DMS53 (cell line): Measurements from ENCODE around the gene VANGL2.

ENCODE experiments used
- DNase-seq: peaks from one replicate; lab custom pipeline; 2025; lab: John Stamatoyannopoulos, UW

Gene VANGL2

DNA sequence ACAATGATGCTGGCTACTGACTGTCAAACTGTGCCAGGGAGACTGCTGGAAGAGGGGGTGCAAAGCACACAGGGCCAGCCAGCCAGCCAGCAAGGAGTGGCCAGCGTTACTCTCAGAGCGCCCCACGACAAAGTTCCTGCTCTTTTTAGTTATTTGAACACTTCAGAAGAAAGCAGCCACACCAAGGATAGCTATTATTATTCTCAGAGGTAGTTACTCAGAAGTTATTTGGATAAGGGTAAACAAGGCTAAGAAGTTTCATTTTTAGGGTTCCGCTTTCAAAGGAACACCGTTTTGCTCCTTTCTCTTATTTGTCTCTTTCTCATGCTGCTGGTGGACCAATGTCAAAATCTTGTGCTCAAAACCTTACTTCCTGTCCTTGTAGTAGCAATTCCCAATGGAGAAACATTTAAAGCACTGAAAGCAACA, 59.9 kb downstream of the VANGL2 start:
- no peak for DNase-seq

DNA sequence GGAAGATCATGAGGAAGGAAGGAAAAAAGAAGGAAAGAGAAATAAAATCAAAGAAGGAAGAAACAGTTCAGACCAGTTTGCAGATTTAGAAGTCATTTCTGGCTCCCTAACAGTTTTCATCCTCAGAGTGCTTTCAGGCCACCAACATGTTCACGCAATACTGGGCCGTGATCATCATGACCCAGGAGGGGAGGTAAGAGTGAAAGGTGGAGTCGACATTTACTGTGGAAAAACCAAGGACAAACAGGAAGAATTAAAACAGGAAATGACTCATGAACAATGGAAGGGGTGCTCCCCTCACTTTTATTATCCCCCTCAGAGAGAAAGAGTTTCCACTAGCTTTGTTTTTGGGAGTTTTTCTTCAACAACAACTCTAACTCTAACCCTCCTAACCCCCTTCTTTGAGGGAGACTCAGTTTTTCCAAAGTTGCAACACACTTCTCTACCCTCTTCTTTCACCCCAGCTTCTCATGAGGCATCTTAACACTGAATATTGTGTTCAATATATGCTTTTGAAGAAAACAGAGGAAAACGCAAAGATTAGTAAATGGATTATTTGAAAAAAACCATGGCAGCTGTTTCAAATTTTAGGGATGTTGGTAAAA, 60.4 kb downstream of the VANGL2 start:
- peak; percentile 25 for DNase-seq

DNA sequence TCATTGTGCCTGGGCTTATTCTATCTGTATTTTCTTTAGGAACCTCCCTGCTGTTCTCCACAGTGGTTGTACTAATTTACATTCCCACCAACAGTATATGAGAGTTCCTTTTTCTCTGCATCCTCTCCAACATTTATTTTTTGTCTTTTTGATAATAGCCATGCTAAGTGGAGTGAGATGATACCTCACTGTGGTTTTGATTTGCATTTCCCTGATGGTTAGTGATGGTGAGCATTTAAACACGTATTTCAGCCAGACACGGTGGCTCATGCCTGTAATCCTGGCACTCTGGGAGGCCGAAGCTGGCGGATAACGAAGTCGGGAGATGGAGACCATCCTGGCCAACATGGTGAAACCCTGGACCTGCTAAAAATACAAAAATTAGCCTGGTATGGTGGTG, 64.8 kb downstream of the VANGL2 start:
- DNase-seq = no peak

GRCh38 chr1:160466961-160467360, 66.6 kb downstream of the VANGL2 start:
- DNase-seq = no peak

GRCh38 chr1:160467576-160467975, 67.2 kb downstream of the VANGL2 start:
- DNase-seq = no peak

GRCh38 chr1:160471253-160471652, 70.9 kb downstream of the VANGL2 start:
- DNase-seq = no peak

DNA sequence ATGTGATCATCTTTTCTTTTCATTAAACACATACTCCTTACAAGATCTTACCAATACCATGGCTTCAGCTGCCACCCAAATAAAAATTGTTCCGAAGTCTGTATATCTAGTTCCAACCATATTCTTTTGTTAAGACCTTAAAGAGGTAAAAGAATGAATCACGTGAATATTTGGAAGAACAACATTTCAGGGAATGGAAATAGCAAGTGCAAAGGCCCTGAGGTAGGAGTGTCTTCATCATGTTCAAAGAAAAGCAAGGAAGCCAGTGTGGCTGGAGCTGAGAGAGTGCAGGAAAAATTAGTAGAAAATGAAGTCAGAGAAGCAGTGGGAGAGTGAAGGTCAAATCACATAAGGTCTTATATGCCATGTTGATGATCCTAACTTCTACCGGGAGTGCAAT, 71.7 kb downstream of the VANGL2 start:
- no peak for DNase-seq

- DNase-seq = no peak
Measured at GRCh38 chr1:160474392-160475242, 74.3 kb downstream of the VANGL2 start.
